ENCODE data around the gene GRM4.

GRCh38 chr6:34027939-34028441, 117.9 kb downstream of the GRM4 start:
- TF ChIP-seq GATA3 (IDR thresholded peaks at IDR 0.05; ENCODE audit: low read depth, low read length), result no peak
- TF ChIP-seq GATA2 (IDR thresholded peaks at IDR 0.05; ENCODE audit: low read depth, low read length), result no peak
